NCI-H1092 (cell line): ENCODE data around the gene ATP5ME.
"Not testable (repeated sequence)": the region's sequence is repeated elsewhere in the genome, so short reads cannot be mapped to it uniquely, and the experiment has no call there.

Source experiments
- DNase-seq: peaks from one replicate; lab custom pipeline; 2025; lab: John Stamatoyannopoulos, UW

ATP5ME gene

GRCh38 chr4:704971-705277 lies 30.8 kb upstream of the ATP5ME start:
- no peak for DNase-seq

GRCh38 chr4:704198-704891 lies 30.3 kb upstream of the ATP5ME start:
- DNase-seq, result no peak

- no peak for DNase-seq
These were observed 29.5 kb upstream of the ATP5ME start for GRCh38 chr4:703336-704197.

- no peak for DNase-seq
These were observed 28.6 kb upstream of the ATP5ME start for GRCh38 chr4:702618-703048.

GRCh38 chr4:700587-701264 lies 26.6 kb upstream of the ATP5ME start:
- no peak for DNase-seq

- no peak for DNase-seq
These were observed 25.9 kb upstream of the ATP5ME start for GRCh38 chr4:699816-700580.

- DNase-seq, result not testable (repeated sequence)
These were observed 20.4 kb upstream of the ATP5ME start for GRCh38 chr4:694341-694940.

GRCh38 chr4:692771-693554 lies 18.9 kb upstream of the ATP5ME start:
- no peak for DNase-seq

GRCh38 chr4:689723-690122 lies 15.6 kb upstream of the ATP5ME start:
- DNase-seq, result no peak

- DNase-seq, result no peak
These were observed 15.0 kb upstream of the ATP5ME start, which contains the start of gene SLC49A3 for GRCh38 chr4:688854-689681. SLC49A3 (minus strand) TSS chr4:689151; CDS start chr4:689127, 24 bp downstream.

GRCh38 chr4:687971-688853 lies 14.1 kb upstream of the ATP5ME start:
- no peak for DNase-seq

- no peak for DNase-seq
These were observed 13.2 kb upstream of the ATP5ME start for GRCh38 chr4:687048-687970.

- no peak for DNase-seq
These were observed 12.5 kb upstream of the ATP5ME start for GRCh38 chr4:686413-687040.

GRCh38 chr4:685679-686412 lies 11.8 kb upstream of the ATP5ME start:
- no peak for DNase-seq

- DNase-seq, result no peak
These were observed 10.7 kb upstream of the ATP5ME start for GRCh38 chr4:684623-685327.
